ENCODE data around the gene PSG2. TPM values are rescaled to one million over a fixed set of nuclear protein-coding genes. Genes with fewer than 3 reads are reported as not detected.
"Not testable (repeated sequence)": the region's sequence is repeated elsewhere in the genome, so short reads cannot be mapped to it uniquely, and the experiment has no call there.

PSG2 gene
- total RNA-seq, 2 donors from 2014 or later = not detected

GRCh38 chr19:43104215-43104850 lies 21.8 kb upstream of the PSG2 start:
- not testable (repeated sequence) for H3K27ac Mint-ChIP-seq; H3K4me1 Mint-ChIP-seq (ENCODE audit: low read depth); DNase-seq; H3K4me3 Mint-ChIP-seq; ATAC-seq (replicated peaks in 1 of 2); H3K27me3 Mint-ChIP-seq (ENCODE audit: low read depth)
- H3K9me3 Mint-ChIP-seq = peaks cover 4 to 13% of the 10 kb centered on the region in 2 donors
- H3K36me3 Mint-ChIP-seq (ENCODE audit: insufficient read depth in 2 of 2) = peaks cover 9 to 12% of the 10 kb centered on the region in 2 donors

DNA sequence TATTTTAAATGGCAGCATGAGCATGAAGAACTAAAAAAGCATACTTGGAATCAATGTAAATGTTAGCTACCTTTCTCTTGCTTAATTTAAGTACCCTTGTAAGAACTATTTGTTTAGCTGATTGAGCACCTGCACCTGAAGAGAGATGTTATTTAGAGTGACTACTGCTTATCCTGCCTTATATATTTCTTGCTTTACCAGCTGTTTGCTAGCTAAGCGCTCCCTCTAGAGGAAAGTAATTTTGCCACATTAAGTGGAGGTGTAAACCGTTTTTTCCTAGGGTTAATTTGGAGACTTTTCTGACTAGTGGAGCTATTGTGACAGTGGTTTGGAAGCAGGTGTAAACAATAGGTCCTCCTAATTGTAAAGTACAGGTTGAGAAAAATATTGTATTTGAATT lies 19.4 kb upstream of the PSG2 start:
- DNase-seq = no peak
- ATAC-seq (replicated peaks in 1 of 2) = no peak
- no peaks in the 10 kb centered on the region for H3K27me3 Mint-ChIP-seq (ENCODE audit: low read depth)
- no peaks in the 10 kb centered on the region for H3K4me1 Mint-ChIP-seq (ENCODE audit: low read depth)
- peaks cover 9 to 12% of the 10 kb centered on the region in 2 donors for H3K36me3 Mint-ChIP-seq (ENCODE audit: insufficient read depth in 2 of 2)
- H3K4me3 Mint-ChIP-seq = no peak overlapping the region
- H3K27ac Mint-ChIP-seq = no peak overlapping the region
- peaks cover 4 to 13% of the 10 kb centered on the region in 2 donors for H3K9me3 Mint-ChIP-seq

- not testable (repeated sequence) for H3K9me3 Mint-ChIP-seq; ATAC-seq (replicated peaks in 1 of 2); H3K27ac Mint-ChIP-seq; H3K4me1 Mint-ChIP-seq (ENCODE audit: low read depth); H3K27me3 Mint-ChIP-seq (ENCODE audit: low read depth); H3K4me3 Mint-ChIP-seq; DNase-seq; H3K36me3 Mint-ChIP-seq (ENCODE audit: insufficient read depth in 2 of 2)
Measured at GRCh38 chr19:43098416-43098815, 15.9 kb upstream of the PSG2 start.

DNA sequence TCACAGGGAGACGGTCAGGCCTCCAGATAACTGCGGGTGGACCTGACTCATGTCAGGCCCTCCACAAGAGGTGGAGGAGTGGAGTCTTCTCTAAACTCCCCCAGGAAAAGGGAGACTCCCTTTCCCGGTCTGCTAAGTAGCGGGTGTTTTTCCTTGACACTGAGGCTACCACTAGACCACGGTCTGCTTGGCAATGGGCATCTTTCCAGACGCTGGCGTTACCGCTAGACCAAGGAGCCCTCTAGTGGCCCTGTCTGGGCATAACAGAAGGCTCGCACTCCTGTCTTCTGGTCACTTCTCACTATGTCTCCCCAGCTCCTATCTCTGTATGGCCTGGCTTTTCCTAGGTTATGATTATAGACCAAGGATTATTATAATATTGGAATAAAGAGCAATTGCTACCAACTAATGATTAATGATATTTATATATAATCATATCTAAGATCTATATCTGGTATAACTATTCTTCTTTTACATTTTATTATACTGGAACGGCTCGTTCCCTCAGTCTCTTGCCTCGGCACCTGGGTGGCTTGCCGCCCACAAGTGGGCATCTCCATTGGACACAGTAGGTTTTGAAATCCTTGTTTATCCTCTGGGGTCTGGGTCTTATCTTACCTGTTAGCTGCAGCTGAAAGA lies 5.3 kb upstream of the PSG2 start:
- H3K4me1 Mint-ChIP-seq (ENCODE audit: low read depth); H3K4me3 Mint-ChIP-seq: not testable (repeated sequence)

DNA sequence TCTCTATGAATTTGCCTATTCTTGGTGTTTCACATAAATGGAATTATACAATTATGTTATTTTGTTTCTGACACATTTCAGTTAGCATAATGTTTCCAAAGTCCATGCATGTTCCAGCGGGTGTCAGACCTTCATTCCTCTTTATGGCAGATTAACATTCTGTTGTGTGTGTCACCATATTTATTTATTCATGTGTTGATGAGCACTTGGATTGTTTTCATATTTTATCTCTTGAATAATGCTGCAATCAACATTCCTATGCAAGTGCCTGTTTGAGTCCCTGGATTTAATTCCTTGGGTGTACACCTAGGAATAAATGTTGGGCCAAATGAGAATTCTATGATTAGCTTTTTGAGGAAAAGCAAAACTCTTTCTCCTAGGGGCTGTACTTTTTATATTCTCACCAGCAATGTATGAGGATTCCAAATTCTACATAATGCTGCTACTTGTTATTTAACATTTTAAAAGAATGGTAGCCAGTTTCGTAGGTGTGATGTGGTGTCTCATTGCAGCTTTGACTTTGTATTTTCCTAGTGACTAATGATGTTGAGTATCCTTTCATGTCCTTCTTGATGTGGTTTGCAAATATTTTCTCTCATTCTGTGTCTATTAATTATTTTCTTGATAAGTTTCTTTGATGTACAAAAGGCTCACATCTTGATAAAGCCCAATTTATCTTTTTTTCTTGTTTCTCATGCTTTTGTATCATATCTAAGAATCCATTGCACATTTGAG lies 3.5 kb upstream of the PSG2 start:
- DNase-seq; H3K4me1 Mint-ChIP-seq (ENCODE audit: low read depth); ATAC-seq (replicated peaks in 1 of 2); H3K27ac Mint-ChIP-seq; H3K36me3 Mint-ChIP-seq (ENCODE audit: insufficient read depth in 2 of 2); H3K4me3 Mint-ChIP-seq; H3K9me3 Mint-ChIP-seq: not testable (repeated sequence)
- H3K27me3 Mint-ChIP-seq (ENCODE audit: low read depth) = peaks cover 17% of the 10 kb centered on the region

More for the DNA sequence above, 5.3 kb upstream of the PSG2 start:
- peaks cover 13% of the 10 kb centered on the region for H3K27me3 Mint-ChIP-seq (ENCODE audit: low read depth)
- ATAC-seq (replicated peaks in 1 of 2); H3K9me3 Mint-ChIP-seq; H3K27ac Mint-ChIP-seq; H3K36me3 Mint-ChIP-seq (ENCODE audit: insufficient read depth in 2 of 2): not testable (repeated sequence)
- DNase-seq = peak; percentile 23 to 43

GRCh38 chr19:43084196-43084832 lies 1.8 kb upstream of the PSG2 start:
- peak; percentile 16 to 45 for DNase-seq
- not testable (repeated sequence) for H3K4me1 Mint-ChIP-seq (ENCODE audit: low read depth); ATAC-seq (replicated peaks in 1 of 2); H3K9me3 Mint-ChIP-seq; H3K4me3 Mint-ChIP-seq; H3K36me3 Mint-ChIP-seq (ENCODE audit: insufficient read depth in 2 of 2); H3K27ac Mint-ChIP-seq
- H3K27me3 Mint-ChIP-seq (ENCODE audit: low read depth) = peaks cover 17% of the 10 kb centered on the region

GRCh38 chr19:43083721-43084120 lies 1.2 kb upstream of the PSG2 start:
- not testable (repeated sequence) for H3K4me1 Mint-ChIP-seq (ENCODE audit: low read depth); H3K9me3 Mint-ChIP-seq; H3K36me3 Mint-ChIP-seq (ENCODE audit: insufficient read depth in 2 of 2); H3K4me3 Mint-ChIP-seq; ATAC-seq (replicated peaks in 1 of 2); H3K27ac Mint-ChIP-seq; DNase-seq
- H3K27me3 Mint-ChIP-seq (ENCODE audit: low read depth) = peaks cover 17% of the 10 kb centered on the region

- H3K4me3 Mint-ChIP-seq = no peak overlapping the region
- ATAC-seq (replicated peaks in 1 of 2) = no peak
Measured at GRCh38 chr19:43078311-43078710, 4.2 kb downstream of the PSG2 start.

GRCh38 chr19:43077881-43078280 lies 4.6 kb downstream of the PSG2 start:
- not testable (repeated sequence) for H3K27me3 Mint-ChIP-seq (ENCODE audit: low read depth); H3K9me3 Mint-ChIP-seq; H3K4me3 Mint-ChIP-seq; H3K27ac Mint-ChIP-seq; H3K4me1 Mint-ChIP-seq (ENCODE audit: low read depth); H3K36me3 Mint-ChIP-seq (ENCODE audit: insufficient read depth in 2 of 2); DNase-seq; ATAC-seq (replicated peaks in 1 of 2)

More at GRCh38 chr19:43078311-43078710, 4.2 kb downstream of the PSG2 start:
- no peaks in the 10 kb centered on the region for H3K36me3 Mint-ChIP-seq (ENCODE audit: insufficient read depth in 2 of 2)
- H3K4me1 Mint-ChIP-seq (ENCODE audit: low read depth) = no peaks in the 10 kb centered on the region
- H3K27ac Mint-ChIP-seq = no peak overlapping the region
- peaks cover 8% of the 10 kb centered on the region for H3K27me3 Mint-ChIP-seq (ENCODE audit: low read depth)
- H3K9me3 Mint-ChIP-seq = no peaks in the 10 kb centered on the region
- no peak for DNase-seq

- ATAC-seq (replicated peaks in 1 of 2); H3K36me3 Mint-ChIP-seq (ENCODE audit: insufficient read depth in 2 of 2); H3K4me3 Mint-ChIP-seq; H3K4me1 Mint-ChIP-seq (ENCODE audit: low read depth); H3K9me3 Mint-ChIP-seq; DNase-seq; H3K27ac Mint-ChIP-seq: not testable (repeated sequence)
- H3K27me3 Mint-ChIP-seq (ENCODE audit: low read depth) = peaks cover 21% of the 10 kb centered on the region
Measured at GRCh38 chr19:43062418-43062817, 20.1 kb downstream of the PSG2 start.

GRCh38 chr19:43061326-43061725 lies 21.2 kb downstream of the PSG2 start:
- H3K9me3 Mint-ChIP-seq; H3K4me3 Mint-ChIP-seq; H3K4me1 Mint-ChIP-seq (ENCODE audit: low read depth); DNase-seq; H3K27ac Mint-ChIP-seq; ATAC-seq (replicated peaks in 1 of 2); H3K36me3 Mint-ChIP-seq (ENCODE audit: insufficient read depth in 2 of 2): not testable (repeated sequence)
- peaks cover 15% of the 10 kb centered on the region for H3K27me3 Mint-ChIP-seq (ENCODE audit: low read depth)

GRCh38 chr19:43060254-43060653 lies 22.2 kb downstream of the PSG2 start:
- ATAC-seq (replicated peaks in 1 of 2); DNase-seq; H3K4me1 Mint-ChIP-seq (ENCODE audit: low read depth); H3K27me3 Mint-ChIP-seq (ENCODE audit: low read depth); H3K27ac Mint-ChIP-seq; H3K4me3 Mint-ChIP-seq; H3K36me3 Mint-ChIP-seq (ENCODE audit: insufficient read depth in 2 of 2): not testable (repeated sequence)
- H3K9me3 Mint-ChIP-seq = peaks cover 7 to 11% of the 10 kb centered on the region in 2 donors

DNA sequence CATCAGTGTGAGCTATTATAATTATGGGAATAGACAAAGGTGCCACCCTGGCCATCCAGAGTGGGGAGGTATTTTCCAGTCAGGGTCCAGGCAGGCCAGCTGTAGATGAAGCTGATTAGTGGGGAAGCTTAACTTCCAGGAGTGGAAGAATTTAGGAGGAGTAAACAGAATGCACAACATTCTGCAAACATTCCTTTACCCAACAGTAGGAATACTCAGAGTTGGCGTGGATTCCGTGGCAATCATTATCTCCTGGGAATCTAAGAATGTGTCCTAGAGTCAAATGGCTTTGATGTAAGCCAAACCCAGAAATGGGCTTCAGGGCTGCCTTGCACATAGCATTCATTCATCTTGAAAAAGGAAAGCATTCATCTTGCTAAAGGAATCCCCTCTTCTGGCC lies 23.0 kb downstream of the PSG2 start:
- H3K27me3 Mint-ChIP-seq (ENCODE audit: low read depth); H3K36me3 Mint-ChIP-seq (ENCODE audit: insufficient read depth in 2 of 2); H3K27ac Mint-ChIP-seq; H3K4me3 Mint-ChIP-seq; H3K4me1 Mint-ChIP-seq (ENCODE audit: low read depth); DNase-seq; ATAC-seq (replicated peaks in 1 of 2): not testable (repeated sequence)
- peaks cover 9 to 13% of the 10 kb centered on the region in 2 donors for H3K9me3 Mint-ChIP-seq

Measured in activated T-cell treated with anti-CD3 and anti-CD28 coated beads, Interleukin-2, amount 50 U/mL, for 72 hours (primary cell).